Skin epidermis (tissue), 12 donors: ENCODE data around the gene EYA3.
A peak's percentile ranks its signal among the peaks of the same experiment; 100 is the strongest.

Source experiments
- H3K27ac ChIP-seq, 21 experiments: fragments of 200-600 bp; sonication (generic) in 11 of 21; one replicate each; pipeline ENCODE4 v1.5.0; 2020; ENCODE audit warnings: mild to moderate bottlenecking in 3 of 21, inconsistent platforms in 2 of 21, moderate library complexity in 2 of 21
- H3K4me3 ChIP-seq, 7 experiments: fragments of 200-600 bp; sonication (generic) in 2 of 7; one replicate each; pipeline ENCODE4 v1.5.0; 2020; ENCODE audit warnings: inconsistent platforms in 2 of 7, mild to moderate bottlenecking in 2 of 7, moderate library complexity in 1 of 7

Gene EYA3

GRCh38 chr1:27957655-27958054 lies 130.8 kb downstream of the EYA3 start:
- no peak overlapping the region for H3K27ac ChIP-seq

GRCh38 chr1:27956761-27957160 lies 131.6 kb downstream of the EYA3 start:
- H3K27ac ChIP-seq, result no peak overlapping the region
- no peak overlapping the region for H3K4me3 ChIP-seq

More at GRCh38 chr1:27957655-27958054, 130.8 kb downstream of the EYA3 start:
- no peak overlapping the region for H3K4me3 ChIP-seq

- H3K27ac ChIP-seq, result no peak overlapping the region
- H3K4me3 ChIP-seq, result no peak overlapping the region
These were observed 133.3 kb downstream of the EYA3 start for GRCh38 chr1:27955076-27955475.

- Histone ChIP-seq H3K27ac (no peak overlapping the region), H3K4me3 (no peak overlapping the region)
These were observed 134.2 kb downstream of the EYA3 start for GRCh38 chr1:27954186-27954585.

DNA sequence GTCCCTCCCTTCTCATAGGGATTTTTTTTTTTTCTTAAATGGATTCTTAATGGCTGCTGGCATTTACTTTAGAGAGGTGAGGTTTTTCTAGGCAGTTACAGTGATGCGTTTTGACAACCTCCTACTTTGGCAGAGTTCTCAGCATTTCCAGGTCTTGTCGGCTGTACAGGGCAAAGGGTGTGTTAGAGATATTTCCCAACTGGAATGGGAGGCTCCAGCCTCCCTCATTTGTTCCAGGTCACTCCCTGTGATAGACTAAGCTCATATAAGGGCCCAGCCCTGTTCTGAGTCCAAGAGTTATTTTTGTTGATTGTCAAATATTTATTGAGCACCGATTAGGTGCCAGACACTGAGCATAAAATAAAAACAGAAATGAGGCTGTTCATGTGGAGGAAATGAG lies 136.3 kb downstream of the EYA3 start:
- Histone ChIP-seq H3K4me3 (no peak overlapping the region), H3K27ac (no peak overlapping the region)

GRCh38 chr1:27951396-27951795 lies 137.0 kb downstream of the EYA3 start:
- Histone ChIP-seq H3K27ac (no peak overlapping the region), H3K4me3 (no peak overlapping the region)

DNA sequence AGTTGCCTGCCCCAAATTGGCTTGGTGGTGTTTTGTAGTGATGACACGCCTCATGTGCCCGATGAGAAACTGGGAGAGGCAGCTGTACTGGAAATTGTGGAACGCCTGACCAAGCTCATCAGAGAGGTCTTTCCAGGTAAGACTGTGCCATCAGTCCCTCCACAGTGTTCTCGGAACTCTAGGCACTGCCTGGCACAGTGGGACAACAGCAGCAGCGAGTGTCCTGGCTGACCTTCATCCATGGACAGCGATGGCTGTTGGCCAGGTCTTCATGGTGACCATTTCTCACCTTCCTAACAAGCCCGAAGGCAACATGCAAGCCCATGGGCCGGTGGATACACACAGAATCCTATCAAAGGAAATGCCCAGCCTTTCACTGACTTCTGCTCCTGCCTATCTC lies 139.4 kb downstream of the EYA3 start:
- Histone ChIP-seq H3K4me3 (no peak overlapping the region), H3K27ac (no peak overlapping the region)

DNA sequence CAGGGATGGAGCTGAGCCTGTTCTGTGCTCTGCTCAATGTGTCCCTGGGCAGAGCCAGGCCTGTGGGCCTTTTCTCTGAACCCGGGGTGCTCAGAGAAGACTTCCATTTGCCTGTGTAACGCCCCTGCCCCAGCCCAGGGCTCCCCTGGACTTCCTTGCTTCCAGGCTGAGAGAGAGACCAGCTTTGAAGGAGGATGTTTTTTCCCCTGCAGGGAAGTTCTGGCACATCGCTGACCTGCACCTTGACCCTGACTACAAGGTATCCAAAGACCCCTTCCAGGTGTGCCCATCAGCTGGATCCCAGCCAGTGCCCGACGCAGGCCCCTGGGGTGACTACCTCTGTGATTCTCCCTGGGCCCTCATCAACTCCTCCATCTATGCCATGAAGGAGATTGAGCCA lies 143.4 kb downstream of the EYA3 start:
- no peak overlapping the region for H3K27ac ChIP-seq
- no peak overlapping the region for H3K4me3 ChIP-seq

- Histone ChIP-seq H3K4me3 (no peak overlapping the region), H3K27ac (peak overlapping the region in 1 of 21 experiments; percentile 81)
These were observed 146.5 kb downstream of the EYA3 start for GRCh38 chr1:27941671-27942540.

DNA sequence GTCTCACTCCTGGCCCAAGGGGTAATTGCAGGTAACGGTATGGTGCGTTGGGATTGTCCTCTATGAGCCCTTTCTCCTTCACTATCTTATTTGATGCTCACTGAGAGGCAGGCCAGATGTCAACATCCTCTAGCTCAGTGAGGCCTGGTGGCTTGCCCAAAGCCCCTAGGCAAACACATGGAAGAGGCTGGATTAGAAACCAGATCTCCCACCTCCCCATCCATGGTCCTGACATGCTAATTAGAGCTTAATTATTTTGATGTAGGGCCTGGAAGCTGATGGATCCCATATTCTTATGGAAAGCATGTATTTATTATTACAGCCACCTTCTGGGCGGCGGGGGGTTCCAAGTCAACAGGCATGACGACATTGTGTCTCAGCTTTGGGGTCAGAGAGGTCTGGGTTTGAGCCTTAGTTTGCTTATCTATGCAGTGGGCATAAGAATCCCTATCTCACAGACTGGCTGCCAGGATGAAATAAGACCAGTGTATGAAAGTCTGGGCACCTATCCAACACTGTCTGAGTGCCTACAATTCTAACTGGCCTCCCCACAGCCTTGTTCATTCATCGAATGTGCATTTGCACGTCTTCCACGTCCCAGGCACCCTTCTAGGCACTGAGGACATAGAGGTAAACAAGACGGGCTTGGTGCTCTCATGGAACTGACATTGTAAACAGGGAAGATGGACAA lies 147.4 kb downstream of the EYA3 start:
- peak overlapping the region in 1 of 21 experiments; percentile 21 for H3K27ac ChIP-seq
- no peak overlapping the region for H3K4me3 ChIP-seq

DNA sequence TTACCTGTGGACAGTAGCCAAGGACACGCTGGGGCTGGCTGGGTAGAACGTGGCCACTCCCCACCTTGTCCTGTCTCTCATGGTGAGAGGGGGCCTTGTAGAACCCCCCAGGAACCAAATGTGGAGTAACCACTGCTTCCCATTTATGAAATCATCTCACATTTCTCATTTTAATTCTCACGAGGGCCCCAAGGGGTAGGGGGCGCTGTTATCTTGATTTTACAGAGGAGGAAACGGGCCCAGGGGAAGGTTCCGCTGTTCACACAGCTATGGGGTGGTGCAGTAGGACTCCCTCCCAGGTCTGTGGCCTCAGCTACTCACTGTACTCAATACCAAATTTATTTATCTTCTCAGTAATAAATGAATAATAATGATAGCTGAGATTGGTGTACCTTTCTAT lies 148.1 kb downstream of the EYA3 start:
- Histone ChIP-seq H3K27ac (peak overlapping the region in 1 of 21 experiments; percentile 21), H3K4me3 (no peak overlapping the region)

- Histone ChIP-seq H3K27ac (no peak overlapping the region), H3K4me3 (no peak overlapping the region)
These were observed 149.9 kb downstream of the EYA3 start for GRCh38 chr1:27938488-27938887.

DNA sequence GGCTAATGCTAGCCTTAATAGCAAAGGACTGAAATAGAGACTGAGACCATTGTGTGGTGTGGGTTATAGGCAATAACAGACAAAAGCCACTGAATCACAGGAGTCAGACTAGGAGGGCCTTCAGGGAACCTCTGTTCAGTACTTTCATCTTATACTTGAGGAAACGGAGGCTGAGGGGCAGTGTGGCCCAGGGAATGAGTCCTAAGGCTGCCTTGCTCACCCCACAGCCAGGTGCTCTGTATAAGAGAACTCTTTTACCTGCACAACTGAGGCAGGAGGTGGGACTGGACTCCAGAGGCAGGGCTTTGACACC lies 150.9 kb downstream of the EYA3 start:
- no peak overlapping the region for H3K4me3 ChIP-seq
- H3K27ac ChIP-seq, result no peak overlapping the region

DNA sequence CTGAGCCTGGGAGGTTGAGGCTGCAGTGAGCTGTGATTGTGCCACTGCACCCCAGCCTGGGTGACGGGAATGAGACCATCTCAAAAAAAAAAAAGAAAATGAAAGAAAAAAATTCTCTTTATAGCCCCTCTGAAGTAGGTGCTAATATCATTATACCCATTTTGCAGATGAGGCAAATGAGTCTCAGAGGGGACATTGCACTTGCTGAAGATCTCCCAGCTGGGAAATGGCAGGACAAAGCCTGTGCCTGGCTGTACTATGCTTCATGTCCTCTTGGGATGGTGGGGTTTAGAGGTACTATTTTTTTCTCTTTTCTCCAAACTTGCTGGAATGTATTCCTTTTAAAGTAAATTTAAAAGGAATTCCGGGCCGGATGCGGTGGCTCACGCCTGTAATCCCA lies 152.0 kb downstream of the EYA3 start:
- no peak overlapping the region for H3K4me3 ChIP-seq
- H3K27ac ChIP-seq, result no peak overlapping the region

GRCh38 chr1:27935721-27936120 lies 152.7 kb downstream of the EYA3 start:
- Histone ChIP-seq H3K27ac (no peak overlapping the region), H3K4me3 (peak overlapping the region in 1 of 7 experiments; percentile 14)

GRCh38 chr1:27934818-27935549 lies 153.4 kb downstream of the EYA3 start, which contains the start of gene SMPDL3B:
TSS of gene SMPDL3B (plus strand) at chr1:27935000. CDS start at chr1:27935184, 184 bp downstream.
- H3K4me3 ChIP-seq, result peak within 1 kb of the TSS in 2 of 7 experiments; percentile 6 to 14
- H3K27ac ChIP-seq, result peak within 1 kb of the TSS in 1 of 21 experiments; percentile 16

DNA sequence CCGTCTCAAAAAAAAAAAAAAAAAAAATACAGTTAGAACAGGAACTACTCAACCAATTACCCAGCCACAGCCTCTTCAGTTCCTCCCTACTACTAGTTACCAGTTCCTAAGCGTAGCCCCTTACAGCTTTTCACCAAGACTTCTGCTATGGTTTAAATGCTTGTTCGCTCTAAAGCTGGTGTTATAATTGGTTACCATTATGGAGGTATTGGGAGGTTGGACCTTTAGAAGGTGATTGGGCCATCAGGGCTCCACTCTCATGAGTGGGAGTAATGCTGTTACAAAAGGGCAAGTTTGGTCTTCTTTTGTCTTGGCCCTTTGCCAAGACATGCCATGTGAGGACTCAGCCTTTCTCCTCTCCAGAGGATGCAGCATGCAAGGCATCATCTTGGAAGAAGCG lies 156.7 kb downstream of the EYA3 start:
- Histone ChIP-seq H3K27ac (no peak overlapping the region), H3K4me3 (no peak overlapping the region)

GRCh38 chr1:27931184-27931583 lies 157.2 kb downstream of the EYA3 start:
- no peak overlapping the region for H3K4me3 ChIP-seq
- no peak overlapping the region for H3K27ac ChIP-seq

- H3K27ac ChIP-seq, result no peak overlapping the region
- no peak overlapping the region for H3K4me3 ChIP-seq
These were observed 160.0 kb downstream of the EYA3 start for GRCh38 chr1:27928216-27928954.

DNA sequence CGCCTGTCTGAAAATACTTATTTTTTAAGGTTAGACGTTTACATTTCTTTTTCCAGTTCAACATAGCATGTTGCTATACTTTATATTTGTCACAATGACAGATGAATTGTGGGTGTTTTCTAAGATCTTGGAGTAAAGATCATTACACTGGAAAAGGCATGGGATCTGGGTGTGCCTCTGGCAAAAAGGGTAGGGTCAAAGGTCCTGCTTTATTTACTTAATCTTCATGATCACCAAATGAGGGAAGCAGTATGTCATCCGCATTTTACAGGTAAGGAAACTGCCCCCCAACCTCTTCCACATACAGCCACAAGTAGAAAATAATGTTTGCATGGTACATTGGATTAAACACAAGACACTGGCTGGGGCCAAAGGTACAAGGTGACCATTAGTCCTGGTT lies 166.1 kb downstream of the EYA3 start:
- no peak overlapping the region for H3K27ac ChIP-seq
- H3K4me3 ChIP-seq, result no peak overlapping the region
